KBM-7 (cell line): ENCODE measurements around the gene USP53.
"Not testable (repeated sequence)": the region's sequence is repeated elsewhere in the genome, so short reads cannot be mapped to it uniquely, and the experiment has no call there.

Experiments used
- DNase-seq: peaks from one replicate; pipeline ENCODE4 v3.0.0-alpha.2; 2015
- in situ Hi-C: fragments of 300-500 bp; cut with MboI; formaldehyde crosslinking; loops from 2 replicates; pipeline ENCODE4 v1.14.3; 2020; ENCODE audit warnings: low sequenced_read_pairs, low pct_unique_long_range_greater_than_20kb, mixed read lengths

Gene USP53

GRCh38 chr4:119218093-119218492 lies 5.6 kb downstream of the USP53 start:
- no peak for DNase-seq
- in situ Hi-C loops: no loop called here

GRCh38 chr4:119221412-119221811 lies 8.9 kb downstream of the USP53 start:
- in situ Hi-C loops: no loop called here
- DNase-seq: no peak

GRCh38 chr4:119227690-119228089 lies 15.2 kb downstream of the USP53 start:
- DNase-seq: no peak
- in situ Hi-C loops: no loop called here

GRCh38 chr4:119228406-119228805 lies 15.9 kb downstream of the USP53 start:
- in situ Hi-C loops: no loop called here
- DNase-seq: no peak

GRCh38 chr4:119229908-119230687 lies 17.6 kb downstream of the USP53 start:
- DNase-seq: no peak
- in situ Hi-C loops: no loop called here

GRCh38 chr4:119231491-119231890 lies 19.0 kb downstream of the USP53 start:
- DNase-seq: no peak
- in situ Hi-C loops: no loop called here

- DNase-seq: no peak
- in situ Hi-C loops: no loop called here
Observed at GRCh38 chr4:119232286-119232685, 19.8 kb downstream of the USP53 start.

- no peak for DNase-seq
- in situ Hi-C loops: no loop called here
Observed at GRCh38 chr4:119233191-119233590, 20.7 kb downstream of the USP53 start.

- peak; percentile 71 for DNase-seq
Observed at GRCh38 chr4:119233750-119234149, 21.2 kb downstream of the USP53 start.

GRCh38 chr4:119237201-119237600 lies 24.7 kb downstream of the USP53 start:
- in situ Hi-C loops: no loop called here
- no peak for DNase-seq

More at GRCh38 chr4:119233750-119234149, 21.2 kb downstream of the USP53 start:
- in situ Hi-C loops: no loop called here

- in situ Hi-C loops: no loop called here
- DNase-seq: no peak
Observed at GRCh38 chr4:119237642-119238041, 25.1 kb downstream of the USP53 start.

- DNase-seq: no peak
- in situ Hi-C loops: no loop called here
Observed at GRCh38 chr4:119238068-119238722, 25.7 kb downstream of the USP53 start.

GRCh38 chr4:119240128-119240527 lies 27.6 kb downstream of the USP53 start:
- no peak for DNase-seq
- in situ Hi-C loops: no loop called here

- in situ Hi-C loops: no loop called here
- no peak for DNase-seq
Observed at GRCh38 chr4:119240568-119240967, 28.1 kb downstream of the USP53 start.

GRCh38 chr4:119242417-119242816 lies 29.9 kb downstream of the USP53 start:
- no peak for DNase-seq
- in situ Hi-C loops: no loop called here

- in situ Hi-C loops: no loop called here
- no peak for DNase-seq
Observed at GRCh38 chr4:119243868-119244267, 31.4 kb downstream of the USP53 start.

- DNase-seq: no peak
- in situ Hi-C loops: no loop called here
Observed at GRCh38 chr4:119244344-119244743, 31.8 kb downstream of the USP53 start.

GRCh38 chr4:119244832-119245231 lies 32.3 kb downstream of the USP53 start:
- in situ Hi-C loops: no loop called here
- peak; percentile 74 for DNase-seq

GRCh38 chr4:119246177-119246733 lies 33.7 kb downstream of the USP53 start:
- DNase-seq: no peak
- in situ Hi-C loops: no loop called here

GRCh38 chr4:119251037-119251436 lies 38.5 kb downstream of the USP53 start:
- DNase-seq, in situ Hi-C loops: not testable (repeated sequence)
